SK-N-SH (cell line): Measurements from ENCODE around the gene NPHP1. TPM values are rescaled to one million over a fixed set of nuclear protein-coding genes. Genes with fewer than 3 reads are reported as not detected.
A peak's percentile ranks its signal among the peaks of the same experiment; 100 is the strongest.

Experiments used
- CTCF ChIA-PET: fragments of 300-600, 350-600 bp; formaldehyde crosslinking; extraction: SDS; loops from one replicate; lab custom pipeline; 2021; lab: Yijun Ruan, JAX
- POLR2A ChIA-PET: fragments of 350-600 bp; sonication (Branson Sonifier 250); formaldehyde crosslinking; extraction: SDS; loops from one replicate; lab custom pipeline; 2020; ENCODE audit warnings: antibody characterized with exemption, inconsistent platforms; lab: Yijun Ruan, JAX
- DNase-seq: peaks from one replicate; pipeline ENCODE4 v3.0.0; 2012
- H2AFZ ChIP-seq: fragments of 200-600 bp; sonication (generic); 2 replicates; pipeline ENCODE4 v1.8.1; 2016; ENCODE audit warnings: antibody characterized with exemption, mild to moderate bottlenecking, low read depth
- H3F3A ChIP-seq: fragments of 200-600 bp; sonication (generic); replicated peaks from 2 replicates; pipeline ENCODE3; 2016; ENCODE audit warnings: antibody characterized with exemption, mild to moderate bottlenecking; ENCODE audit not compliant: insufficient read depth
- H3K27ac ChIP-seq, 2 experiments: fragments of 200-500 bp in 1 of 2; fragments of 200-600 bp in 1 of 2; sonication (Bioruptor generic) in 1 of 2; sonication (generic), shearing (Covaris generic) in 1 of 2; 2 replicates each; pipeline versions ENCODE4 v1.5.1 to v1.6.1; 2014 to 2016; ENCODE audit warnings: low read depth in 2 of 2, inconsistent platforms in 1 of 2, low read length in 1 of 2, mild to moderate bottlenecking in 1 of 2, mixed read lengths in 1 of 2
- H3K27me3 ChIP-seq: fragments of 200-600 bp; sonication (generic), shearing (Covaris generic); 2 replicates; pipeline ENCODE4 v1.6.1; 2016; ENCODE audit warnings: mixed run types; ENCODE audit not compliant: insufficient read depth
- H3K36me3 ChIP-seq, 2 experiments: fragments of 200-500 bp in 1 of 2; fragments of 200-600 bp in 1 of 2; sonication (Bioruptor generic) in 1 of 2; sonication (generic) in 1 of 2; replicated peaks in 1 of 2; 2 replicates each; pipeline versions ENCODE3 to v1.5.1; 2014 to 2016; ENCODE audit warnings: low read length in 1 of 2, mild to moderate bottlenecking in 1 of 2; ENCODE audit not compliant: insufficient read depth in 2 of 2, control insufficient read depth in 1 of 2
- H3K4me1 ChIP-seq, 2 experiments: fragments of 200-500 bp in 1 of 2; fragments of 200-600 bp in 1 of 2; sonication (Bioruptor generic) in 1 of 2; sonication (generic), shearing (Covaris generic) in 1 of 2; 2 replicates each; pipeline versions ENCODE4 v1.5.1 to v1.6.1; 2014 to 2016; ENCODE audit warnings: low read depth in 1 of 2, low read length in 1 of 2, mixed run types in 1 of 2; ENCODE audit not compliant: insufficient read depth in 2 of 2, control insufficient read depth in 1 of 2
- H3K4me2 ChIP-seq: fragments of 200-600 bp; sonication (generic), shearing (Covaris generic); 2 replicates; pipeline ENCODE4 v1.6.1; 2017; ENCODE audit warnings: mixed run types
- H3K4me3 ChIP-seq, 2 experiments: fragments of 200-500 bp in 1 of 2; fragments of 200-600 bp in 1 of 2; sonication (Bioruptor generic) in 1 of 2; sonication (generic), shearing (Covaris generic) in 1 of 2; 2 replicates each; pipeline versions ENCODE4 v1.5.1 to v1.8.1; 2014 to 2016; ENCODE audit warnings: low read depth in 2 of 2, inconsistent platforms in 1 of 2, low read length in 1 of 2, mild to moderate bottlenecking in 1 of 2, mixed read lengths in 1 of 2, moderate library complexity in 1 of 2
- H3K79me2 ChIP-seq: fragments of 200-600 bp; sonication (generic); 2 replicates; pipeline ENCODE4 v1.8.1; 2017; ENCODE audit warnings: mild to moderate bottlenecking; ENCODE audit not compliant: insufficient read depth
- H3K9ac ChIP-seq: fragments of 200-600 bp; sonication (generic); 2 replicates; pipeline ENCODE4 v1.6.1; 2017; ENCODE audit warnings: mixed run types
- H3K9me2 ChIP-seq: fragments of 200-600 bp; sonication (generic); 2 replicates; pipeline ENCODE4 v1.6.1; 2017; ENCODE audit warnings: mixed run types
- H3K9me3 ChIP-seq: fragments of 200-600 bp; sonication (generic); 2 replicates; pipeline ENCODE4 v1.6.1; 2017; ENCODE audit warnings: mixed run types, mild to moderate bottlenecking, moderate library complexity
- H4K20me1 ChIP-seq: fragments of 200-600 bp; sonication (generic); 2 replicates; pipeline ENCODE4 v1.6.1; 2017; ENCODE audit warnings: mild to moderate bottlenecking, mixed run types; ENCODE audit not compliant: insufficient read depth
- EZH2phosphoT487 ChIP-seq: fragments of 200-600 bp; sonication (generic); IDR thresholded peaks from 2 replicates; pipeline ENCODE4 v1.6.1; 2017; ENCODE audit warnings: low read depth, mixed run types, mild to moderate bottlenecking, antibody characterized with exemption, moderate library complexity, borderline replicate concordance
- FOSL2 ChIP-seq: IDR thresholded peaks from 2 replicates; pipeline ENCODE4 v1.4.0; 2012; ENCODE audit warnings: low read depth, mild to moderate bottlenecking, moderate library complexity, borderline replicate concordance
- FOXM1 ChIP-seq: IDR thresholded peaks from 2 replicates; pipeline ENCODE4 v1.4.0; 2012; ENCODE audit warnings: low read depth, mild to moderate bottlenecking
- JUND ChIP-seq: IDR thresholded peaks from 2 replicates; pipeline ENCODE4 v1.4.0; 2012
- MEF2A ChIP-seq: IDR thresholded peaks from 2 replicates; pipeline ENCODE4 v1.4.0; 2012; ENCODE audit warnings: low read depth, borderline replicate concordance
- PBX3 ChIP-seq: IDR thresholded peaks from 2 replicates; pipeline ENCODE4; 2012
- POLR2AphosphoS5 ChIP-seq: IDR thresholded peaks from 2 replicates; pipeline ENCODE4 v1.6.1; 2012; ENCODE audit warnings: low read depth, low read length
- REST ChIP-seq: IDR thresholded peaks from 2 replicates; pipeline ENCODE4 v1.6.1; 2012; ENCODE audit warnings: mild to moderate bottlenecking, low read depth, low read length, moderate library complexity
- RFX5 ChIP-seq: IDR thresholded peaks from 2 replicates; pipeline ENCODE4 v1.6.1; 2012; ENCODE audit warnings: mild to moderate bottlenecking, improper control_type of control experiment, low read length
- SIN3A ChIP-seq: IDR thresholded peaks from 2 replicates; pipeline ENCODE4 v1.6.1; 2012; ENCODE audit warnings: low read depth, mild to moderate bottlenecking, low read length, moderate library complexity, borderline replicate concordance
- TAF1 ChIP-seq: IDR thresholded peaks from 2 replicates; pipeline ENCODE4 v1.6.1; 2012; ENCODE audit warnings: low read depth, mild to moderate bottlenecking, low read length, moderate library complexity, borderline replicate concordance
- TCF12 ChIP-seq: IDR thresholded peaks from 2 replicates; pipeline ENCODE4 v1.4.0; 2012
- USF1 ChIP-seq: IDR thresholded peaks from 2 replicates; pipeline ENCODE4 v1.4.0; 2012; ENCODE audit warnings: low read depth, borderline replicate concordance
- WGBS: methylation state at CpG from one replicate; pipeline ENCODE4 v1.1.6; 2017; ENCODE audit warnings: low lambda C conversion rate; 5-methylcytosine and 5-hydroxymethylcytosine counted together
- polyA plus RNA-seq, 3 experiments: library from polyadenylated mRNA; depleted of rRNA; stranded (reverse); fragments of >200 nt; gene quantifications; 2 replicates each; pipeline ENCODE4 v1.2.3, GENCODE V29; 2012

The NPHP1 gene
- polyA plus RNA-seq, 1 of the 3 experiments (the other 2 are of a cell fraction) = 5.0 TPM

- peaks cover 17 to 40% of the 10 kb centered on the region in 2 experiments; a peak in 3 of 4 replicates for H3K4me1 ChIP-seq
- no peak overlapping the region for H2AFZ ChIP-seq
- H3K9me2 ChIP-seq = no peaks in the 10 kb centered on the region
- H3K27ac ChIP-seq = peak overlapping the region; percentile 54 to 100
- H3K27me3 ChIP-seq = no peaks in the 10 kb centered on the region
- TF ChIP-seq JUND = no peak
- no peak for TF ChIP-seq MEF2A
- TF ChIP-seq FOSL2 = no peak
- TF ChIP-seq SIN3A = no peak
- no peak for TF ChIP-seq RFX5
- TF ChIP-seq USF1 = no peak
- no peak for TF ChIP-seq REST
- no peak for TF ChIP-seq TAF1
- no peak for TF ChIP-seq FOXM1
- TF ChIP-seq PBX3 = no peak
- no peak for TF ChIP-seq EZH2phosphoT487
- no peak for TF ChIP-seq TCF12
- no peak for TF ChIP-seq POLR2AphosphoS5
- TF ChIP-seq, all 33 proteins: peak for 0
- H4K20me1 ChIP-seq = no peaks in the 10 kb centered on the region
- H3K9ac ChIP-seq = peak overlapping the region; percentile 76
- H3K4me3 ChIP-seq = no peak overlapping the region
- no peaks in the 10 kb centered on the region for H3K36me3 ChIP-seq
- peak overlapping the region; percentile 69 for H3K4me2 ChIP-seq
- ChIA-PET POLR2A (no interaction called here), CTCF (no interaction called here)
- H3K9me3 ChIP-seq = no peaks in the 10 kb centered on the region
- no peaks in the 10 kb centered on the region for H3K79me2 ChIP-seq
- peaks cover 38% of the 10 kb centered on the region for H3F3A ChIP-seq
- no peak for DNase-seq
- WGBS = 65% methylated on average over 8 of the region's 8 CpGs
Observed at GRCh38 chr2:110100480-110100879, 104.3 kb downstream of the NPHP1 start.
